Measurements from ENCODE around the gene DBNDD2.
A peak's percentile ranks its signal among the peaks of the same experiment; 100 is the strongest.

Gene DBNDD2

DNA sequence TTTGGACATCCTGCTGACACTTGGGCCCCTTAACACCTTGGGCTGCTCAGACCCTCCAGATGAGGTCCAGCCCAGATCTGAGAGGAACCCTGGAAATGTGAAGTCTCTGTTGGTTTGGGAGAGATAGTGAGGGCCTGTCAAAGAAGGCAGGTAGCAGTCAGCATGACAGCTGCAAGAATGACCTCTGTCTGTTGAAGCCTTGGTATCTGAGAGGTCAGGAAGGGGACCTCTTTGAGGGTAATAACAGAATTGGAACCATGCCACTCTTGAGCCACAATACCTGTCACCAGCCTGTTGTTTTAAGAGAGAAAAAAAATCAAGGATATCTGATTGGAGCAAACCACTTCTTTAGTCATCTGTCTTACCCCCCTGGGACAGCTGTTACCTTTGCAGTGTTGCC, 41.0 kb upstream of the DBNDD2 start:
- H3K79me2 ChIP-seq (ENCODE audit: control insufficient read depth, insufficient read depth, low read length, unreplicated experiment) = peaks cover 8% of the 10 kb centered on the region
- H3K36me3 ChIP-seq (ENCODE audit: insufficient read depth, low read length) = peaks cover 4% of the 10 kb centered on the region; the same call in 1 of the 2 replicates
- no peak overlapping the region for H3K4me3 ChIP-seq (ENCODE audit: low read depth, low read length)
- H3K27me3 ChIP-seq (ENCODE audit: insufficient read depth, low read length) = no peaks in the 10 kb centered on the region
- no peak overlapping the region for H3K27ac ChIP-seq (ENCODE audit: low read depth, low read length)
- H3K4me1 ChIP-seq (ENCODE audit: control insufficient read depth, insufficient read depth, low read length, unreplicated experiment) = peaks cover 8% of the 10 kb centered on the region
- no peak overlapping the region for H2AFZ ChIP-seq (ENCODE audit: low read length, unreplicated experiment)

DNA sequence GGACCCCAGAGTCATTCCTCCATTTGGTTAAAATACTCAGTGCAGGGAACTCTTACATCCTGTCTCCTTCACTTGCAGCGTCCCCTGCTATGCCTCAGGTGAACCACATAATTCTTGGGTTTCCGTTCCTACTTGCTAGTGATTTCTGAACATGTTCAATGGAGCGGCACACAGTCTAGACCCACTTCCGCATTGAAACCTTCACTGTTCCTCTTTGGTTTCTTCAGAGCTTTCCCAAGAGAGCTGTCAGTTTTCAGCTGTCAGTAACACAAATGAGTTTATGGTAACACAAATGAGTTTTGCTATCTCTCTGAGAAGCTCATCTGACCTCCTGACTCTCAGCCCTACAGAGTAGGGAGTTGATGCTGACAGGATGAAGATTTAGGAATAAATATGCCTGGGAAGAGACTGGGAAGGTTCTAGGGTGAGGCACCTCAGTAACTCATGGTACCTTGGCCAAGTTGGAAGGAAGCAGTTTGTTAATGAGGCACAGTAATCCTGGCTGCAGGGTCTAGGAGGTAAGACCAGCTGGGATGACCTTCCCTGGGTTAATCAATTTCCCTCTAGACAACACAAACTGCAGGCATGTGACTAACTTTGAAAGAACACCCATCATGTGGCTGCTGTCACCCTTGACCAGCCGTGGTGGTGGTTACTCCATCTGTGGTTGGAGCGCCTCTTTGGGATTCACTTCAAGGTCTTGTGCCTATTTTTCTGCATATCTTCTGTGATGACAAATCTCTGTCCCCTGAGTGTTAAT, 39.7 kb upstream of the DBNDD2 start:
- H3K36me3 ChIP-seq (ENCODE audit: insufficient read depth, low read length) = peaks cover 4% of the 10 kb centered on the region; the same call in 1 of the 2 replicates

DNA sequence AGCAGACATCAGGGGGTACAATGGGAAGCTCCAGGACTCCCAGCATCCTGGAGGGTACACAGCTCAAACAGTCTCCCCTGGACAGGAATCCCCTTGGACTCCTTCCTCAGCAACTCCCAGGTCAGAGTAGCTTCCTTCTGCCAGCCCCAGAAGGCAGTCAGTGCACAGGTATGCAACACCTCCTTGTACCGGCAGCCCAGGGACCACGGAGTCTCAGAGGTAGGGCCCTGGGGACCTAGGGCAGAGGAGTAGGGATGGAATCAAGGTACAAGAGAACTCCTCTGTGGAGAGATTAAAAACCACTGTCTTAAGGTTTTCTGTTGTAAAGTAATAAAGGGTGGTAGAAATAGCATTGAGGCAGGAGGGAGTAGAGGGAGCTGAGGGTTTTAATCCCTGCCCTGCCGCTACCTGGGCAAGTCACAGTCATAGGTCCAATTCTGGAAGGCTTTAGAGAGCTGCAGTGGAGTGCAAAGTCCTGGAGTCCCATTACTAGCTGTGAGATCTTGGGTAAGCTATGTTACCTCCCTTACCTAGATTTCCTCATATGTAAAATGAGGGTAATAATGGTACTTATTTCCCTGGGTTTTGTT, 37.4 kb upstream of the DBNDD2 start:
- Histone ChIP-seq H2AFZ (ENCODE audit: low read length, unreplicated experiment) (no peak overlapping the region), H3K79me2 (ENCODE audit: control insufficient read depth, insufficient read depth, low read length, unreplicated experiment) (no peaks in the 10 kb centered on the region), H3K27ac (ENCODE audit: low read depth, low read length) (no peak overlapping the region), H3K36me3 (ENCODE audit: insufficient read depth, low read length) (peaks cover 4% of the 10 kb centered on the region; the same call in 1 of the 2 replicates), H3K27me3 (ENCODE audit: insufficient read depth, low read length) (no peaks in the 10 kb centered on the region), H3K4me1 (ENCODE audit: control insufficient read depth, insufficient read depth, low read length, unreplicated experiment) (peaks cover 5% of the 10 kb centered on the region), H3K4me3 (ENCODE audit: low read depth, low read length) (no peak overlapping the region)

More for the DNA sequence above, 39.7 kb upstream of the DBNDD2 start:
- no peaks in the 10 kb centered on the region for H3K27me3 ChIP-seq (ENCODE audit: insufficient read depth, low read length)
- H3K27ac ChIP-seq (ENCODE audit: low read depth, low read length) = no peak overlapping the region
- no peak overlapping the region for H2AFZ ChIP-seq (ENCODE audit: low read length, unreplicated experiment)
- peaks cover 9% of the 10 kb centered on the region for H3K4me1 ChIP-seq (ENCODE audit: control insufficient read depth, insufficient read depth, low read length, unreplicated experiment)
- peaks cover 8% of the 10 kb centered on the region for H3K79me2 ChIP-seq (ENCODE audit: control insufficient read depth, insufficient read depth, low read length, unreplicated experiment)
- no peak overlapping the region for H3K4me3 ChIP-seq (ENCODE audit: low read depth, low read length)

DNA sequence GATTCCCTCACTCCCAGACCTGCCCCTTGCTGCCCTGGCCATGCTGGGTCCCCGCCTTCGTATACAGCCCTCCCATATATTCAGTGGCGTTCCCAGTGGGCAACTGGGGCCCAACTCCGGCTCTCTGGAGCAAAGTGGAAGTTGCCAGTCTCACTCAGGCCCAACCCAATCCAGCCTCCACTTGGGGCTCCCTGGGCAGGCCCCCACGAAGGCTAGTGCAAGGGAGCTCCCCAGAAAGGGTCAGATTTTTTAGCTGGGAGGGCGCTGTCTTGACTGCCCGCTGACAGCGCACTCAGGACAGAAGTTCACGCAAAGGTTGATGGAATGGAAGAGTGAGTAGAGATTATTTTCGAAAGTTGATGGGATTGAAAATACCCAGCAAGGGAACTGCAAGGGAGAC, 35.8 kb upstream of the DBNDD2 start:
- no peak overlapping the region for H3K4me3 ChIP-seq (ENCODE audit: low read depth, low read length)
- H3K4me1 ChIP-seq (ENCODE audit: control insufficient read depth, insufficient read depth, low read length, unreplicated experiment) = peaks cover 5% of the 10 kb centered on the region
- H3K27ac ChIP-seq (ENCODE audit: low read depth, low read length) = no peak overlapping the region
- H3K36me3 ChIP-seq (ENCODE audit: insufficient read depth, low read length) = 0 out of 2 replicates have a peak, but pooled peaks cover 4% of the 10 kb centered on the region
- no peak overlapping the region for H2AFZ ChIP-seq (ENCODE audit: low read length, unreplicated experiment)
- H3K79me2 ChIP-seq (ENCODE audit: control insufficient read depth, insufficient read depth, low read length, unreplicated experiment) = no peaks in the 10 kb centered on the region
- H3K27me3 ChIP-seq (ENCODE audit: insufficient read depth, low read length) = no peaks in the 10 kb centered on the region

DNA sequence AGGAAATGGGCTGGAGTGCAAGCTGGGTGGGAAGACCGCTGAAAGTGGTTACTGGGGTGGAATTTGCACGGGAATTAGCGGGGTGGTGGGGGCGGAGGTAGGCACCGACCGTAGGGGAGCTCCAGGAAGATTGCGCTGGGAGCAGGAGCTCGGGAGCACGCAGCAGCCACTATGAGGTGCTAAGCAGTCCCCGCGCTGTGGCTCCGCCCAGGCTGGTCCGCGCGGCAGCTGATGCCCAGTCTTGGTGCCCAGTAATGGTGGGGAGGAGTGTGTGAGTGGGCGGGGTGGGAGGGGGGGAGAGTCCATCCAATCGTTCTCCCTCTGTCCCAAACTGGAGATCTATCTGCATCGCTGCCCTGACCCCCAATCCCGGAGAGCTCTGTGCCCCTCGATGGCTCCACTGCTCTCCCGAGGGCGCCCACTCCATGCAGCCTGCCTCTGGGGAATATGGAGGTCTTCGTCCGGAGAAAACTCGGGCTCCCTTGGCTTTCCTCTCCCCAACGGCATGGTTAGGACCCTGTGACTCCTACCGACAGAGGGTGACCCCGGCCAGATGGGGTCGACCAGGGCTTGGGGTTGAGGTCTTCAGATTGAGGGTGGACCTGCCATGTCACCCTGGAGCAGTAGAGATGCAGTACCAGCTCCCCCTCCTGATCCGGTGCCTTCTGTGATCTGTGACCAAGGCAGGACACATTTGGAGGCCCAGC, 35.3 kb upstream of the DBNDD2 start:
- Histone ChIP-seq H3K4me3 (ENCODE audit: low read depth, low read length) (peak overlapping the region; percentile 79), H3K79me2 (ENCODE audit: control insufficient read depth, insufficient read depth, low read length, unreplicated experiment) (no peaks in the 10 kb centered on the region), H2AFZ (ENCODE audit: low read length, unreplicated experiment) (no peak overlapping the region)

DNA sequence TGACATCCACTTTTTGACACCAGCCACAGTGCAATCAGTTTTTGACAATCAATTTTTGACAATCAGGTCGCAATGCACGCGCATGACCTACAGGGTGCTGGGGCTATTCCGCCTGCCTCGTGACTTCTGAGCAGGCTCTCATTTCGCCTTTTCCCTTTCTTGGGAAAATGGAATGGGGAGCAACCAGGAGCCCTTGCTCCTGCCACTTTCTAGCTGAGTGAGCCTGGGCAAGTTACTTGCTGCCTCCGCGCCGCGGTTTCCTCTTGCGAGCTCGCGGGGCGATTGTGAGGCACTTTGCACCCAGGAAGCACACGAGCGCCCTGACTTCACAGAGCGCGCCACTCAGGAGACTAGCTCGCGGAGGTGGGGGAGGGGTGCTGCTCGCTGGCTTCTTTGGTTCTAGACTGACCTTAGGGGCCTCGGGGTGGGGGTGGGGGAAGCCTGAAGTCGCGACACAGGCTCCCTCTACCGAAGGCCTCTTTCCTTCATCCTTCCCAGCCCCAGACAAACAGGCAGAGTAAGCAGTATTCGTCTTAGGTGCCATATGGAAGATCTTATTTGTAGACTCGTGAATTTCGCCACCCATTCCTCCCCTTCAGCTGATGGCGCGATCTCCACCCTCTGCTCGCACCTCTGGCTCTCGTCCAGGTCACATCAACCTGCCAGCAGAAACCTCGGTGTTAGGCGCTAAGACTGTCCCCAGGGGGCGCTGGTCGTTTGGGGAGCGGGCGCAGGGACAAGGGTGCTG, 34.6 kb upstream of the DBNDD2 start:
- no peaks in the 10 kb centered on the region for H3K36me3 ChIP-seq (ENCODE audit: insufficient read depth, low read length)
- H3K79me2 ChIP-seq (ENCODE audit: control insufficient read depth, insufficient read depth, low read length, unreplicated experiment) = no peaks in the 10 kb centered on the region
- no peak overlapping the region for H3K27ac ChIP-seq (ENCODE audit: low read depth, low read length)
- H2AFZ ChIP-seq (ENCODE audit: low read length, unreplicated experiment) = peak overlapping the region; percentile 83
- H3K4me3 ChIP-seq (ENCODE audit: low read depth, low read length) = peak overlapping the region; percentile 79
- H3K27me3 ChIP-seq (ENCODE audit: insufficient read depth, low read length) = no peaks in the 10 kb centered on the region
- H3K4me1 ChIP-seq (ENCODE audit: control insufficient read depth, insufficient read depth, low read length, unreplicated experiment) = peaks cover 5% of the 10 kb centered on the region

More for the DNA sequence above, 35.3 kb upstream of the DBNDD2 start:
- no peak overlapping the region for H3K27ac ChIP-seq (ENCODE audit: low read depth, low read length)
- H3K27me3 ChIP-seq (ENCODE audit: insufficient read depth, low read length) = no peaks in the 10 kb centered on the region
- H3K36me3 ChIP-seq (ENCODE audit: insufficient read depth, low read length) = no peaks in the 10 kb centered on the region
- H3K4me1 ChIP-seq (ENCODE audit: control insufficient read depth, insufficient read depth, low read length, unreplicated experiment) = peaks cover 5% of the 10 kb centered on the region

DNA sequence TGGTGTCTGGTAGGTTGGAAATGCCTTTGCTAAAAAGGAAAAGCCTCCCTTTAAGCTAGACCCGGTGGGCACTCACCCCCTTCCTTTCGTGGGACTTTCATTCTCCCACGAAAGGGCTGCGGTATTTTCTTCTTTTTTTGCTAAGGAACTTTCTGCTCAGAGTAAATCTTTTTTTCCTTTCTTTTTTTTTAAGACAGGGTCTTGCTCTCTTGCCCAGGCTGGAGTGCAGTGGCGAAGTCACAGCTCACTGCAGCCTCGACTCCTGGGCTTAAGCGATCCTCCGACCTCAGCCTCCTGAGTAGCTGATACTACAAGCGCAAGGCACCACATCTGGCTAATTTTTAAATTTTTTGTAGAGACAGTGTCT, 34.0 kb upstream of the DBNDD2 start:
- Histone ChIP-seq H3K36me3 (ENCODE audit: insufficient read depth, low read length) (no peaks in the 10 kb centered on the region), H3K4me3 (ENCODE audit: low read depth, low read length) (peak overlapping the region; percentile 79; the same call in 1 of the 2 replicates), H2AFZ (ENCODE audit: low read length, unreplicated experiment) (no peak overlapping the region), H3K27me3 (ENCODE audit: insufficient read depth, low read length) (no peaks in the 10 kb centered on the region), H3K27ac (ENCODE audit: low read depth, low read length) (no peak overlapping the region), H3K4me1 (ENCODE audit: control insufficient read depth, insufficient read depth, low read length, unreplicated experiment) (peaks cover 5% of the 10 kb centered on the region), H3K79me2 (ENCODE audit: control insufficient read depth, insufficient read depth, low read length, unreplicated experiment) (no peaks in the 10 kb centered on the region)

DNA sequence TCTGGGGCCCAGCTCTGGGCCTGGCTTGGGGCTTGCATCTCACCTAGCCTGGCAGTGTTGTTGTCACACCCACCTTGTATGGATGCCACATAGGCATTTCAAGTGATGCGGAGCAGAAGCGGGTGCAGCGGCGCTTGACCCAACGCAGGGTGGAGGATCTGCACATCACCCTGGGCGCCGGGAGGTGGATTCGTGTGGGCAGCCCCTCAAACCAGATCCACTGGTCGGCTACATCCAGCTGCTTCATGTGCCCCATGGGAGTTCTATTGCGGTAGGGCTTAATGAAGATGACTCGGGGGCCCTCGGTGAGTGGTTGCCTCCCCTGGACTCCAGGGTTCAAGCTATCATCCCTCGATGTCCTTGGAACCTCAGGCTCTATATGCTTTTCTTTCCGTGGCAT, 33.1 kb upstream of the DBNDD2 start:
- H3K27me3 ChIP-seq (ENCODE audit: insufficient read depth, low read length) = no peaks in the 10 kb centered on the region
- no peak overlapping the region for H3K4me3 ChIP-seq (ENCODE audit: low read depth, low read length)
- no peaks in the 10 kb centered on the region for H3K36me3 ChIP-seq (ENCODE audit: insufficient read depth, low read length)
- peaks cover 5% of the 10 kb centered on the region for H3K4me1 ChIP-seq (ENCODE audit: control insufficient read depth, insufficient read depth, low read length, unreplicated experiment)
- H3K27ac ChIP-seq (ENCODE audit: low read depth, low read length) = no peak overlapping the region
- H2AFZ ChIP-seq (ENCODE audit: low read length, unreplicated experiment) = no peak overlapping the region
- H3K79me2 ChIP-seq (ENCODE audit: control insufficient read depth, insufficient read depth, low read length, unreplicated experiment) = no peaks in the 10 kb centered on the region

DNA sequence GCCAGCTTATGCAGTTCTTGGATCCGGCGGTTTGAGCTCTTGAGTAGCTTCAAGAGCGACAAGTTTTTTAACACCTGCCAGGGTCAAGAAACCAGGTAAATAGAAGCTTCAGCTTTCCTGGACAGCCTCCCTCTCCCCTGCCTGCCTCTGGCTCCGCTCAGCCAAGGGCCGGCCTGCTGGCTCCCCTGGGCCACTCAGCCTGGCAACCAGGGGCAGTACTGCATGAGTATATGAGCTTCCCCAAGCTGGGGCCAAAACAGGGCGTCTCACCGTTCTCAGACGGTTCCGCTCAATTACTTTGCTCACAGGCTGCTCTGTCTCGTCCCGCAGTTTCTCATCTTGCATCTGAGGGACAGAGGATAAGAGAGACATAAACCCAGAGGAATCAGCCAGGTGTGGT, 30.8 kb upstream of the DBNDD2 start:
- Histone ChIP-seq H3K4me1 (ENCODE audit: control insufficient read depth, insufficient read depth, low read length, unreplicated experiment) (peaks cover 5% of the 10 kb centered on the region), H2AFZ (ENCODE audit: low read length, unreplicated experiment) (no peak overlapping the region), H3K4me3 (ENCODE audit: low read depth, low read length) (no peak overlapping the region), H3K27ac (ENCODE audit: low read depth, low read length) (no peak overlapping the region), H3K79me2 (ENCODE audit: control insufficient read depth, insufficient read depth, low read length, unreplicated experiment) (no peaks in the 10 kb centered on the region), H3K36me3 (ENCODE audit: insufficient read depth, low read length) (no peaks in the 10 kb centered on the region), H3K27me3 (ENCODE audit: insufficient read depth, low read length) (no peaks in the 10 kb centered on the region)

DNA sequence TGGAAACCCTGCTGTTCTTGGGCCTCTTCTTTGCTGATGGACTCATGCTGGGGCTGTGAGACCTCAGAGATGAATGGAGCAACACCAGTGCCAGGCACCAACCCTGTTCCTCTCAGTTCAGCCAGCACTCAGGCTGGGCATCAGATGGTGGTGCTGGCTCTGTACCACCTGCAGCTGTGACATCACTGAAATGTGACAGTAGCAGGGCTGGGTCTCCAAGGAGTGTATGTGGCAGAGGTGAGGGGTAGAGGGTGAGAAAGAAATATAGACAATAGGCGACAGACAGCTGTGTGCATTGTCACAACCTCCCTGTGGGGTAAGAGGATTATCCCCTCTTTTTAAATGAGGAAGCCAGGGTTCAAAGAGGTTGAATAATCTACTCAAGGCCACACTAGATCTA, 29.9 kb upstream of the DBNDD2 start, which contains the start of gene TP53TG5:
TP53TG5 (minus strand) TSS at position 135 of the 400 bp plus-strand sequence; CDS start at position 46, 89 bp downstream.
- Histone ChIP-seq H2AFZ (ENCODE audit: low read length, unreplicated experiment) (no peak within 1 kb of the TSS), H3K27me3 (ENCODE audit: insufficient read depth, low read length) (no peaks in the 10 kb centered on the region), H3K79me2 (ENCODE audit: control insufficient read depth, insufficient read depth, low read length, unreplicated experiment) (no peaks in the 10 kb centered on the region), H3K27ac (ENCODE audit: low read depth, low read length) (no peak within 1 kb of the TSS), H3K4me3 (ENCODE audit: low read depth, low read length) (no peak within 1 kb of the TSS), H3K4me1 (ENCODE audit: control insufficient read depth, insufficient read depth, low read length, unreplicated experiment) (peaks cover 10% of the 10 kb centered on the region), H3K36me3 (ENCODE audit: insufficient read depth, low read length) (no peaks in the 10 kb centered on the region)

Data from ACC112 (cell line).